HCT116 (cell line): ENCODE results near the gene UBE2D4. TPM values are rescaled to one million over a fixed set of nuclear protein-coding genes. Genes with fewer than 3 reads are reported as not detected.
"Not testable (repeated sequence)": the region's sequence is repeated elsewhere in the genome, so short reads cannot be mapped to it uniquely, and the experiment has no call there.

Source experiments
- ATAC-seq: fragments of 200-7000 bp; cut with Tn5 transposase; 2 replicates; pipeline ENCODE4 v1.9.1; 2020; ENCODE audit warnings: mild to moderate bottlenecking, moderate library complexity
- BruUV-seq: library from RNA; stranded (reverse); fragments of 400-500 nt; replicated peaks from 2 replicates; lab custom pipeline; 2021; lab: Mats Ljungman, UMichigan
- CTCF ChIA-PET: fragments of 300-600 bp; sonication (Branson Sonifier 250); formaldehyde crosslinking; loops from one replicate; lab custom pipeline; 2021; ENCODE audit warnings: antibody characterized with exemption; lab: Charles Lee
- POLR2A ChIA-PET: fragments of 300-600, 350-600 bp; sonication (Branson Sonifier 250); formaldehyde crosslinking; loops from one replicate; lab custom pipeline; 2021; ENCODE audit warnings: antibody characterized with exemption; lab: Charles Lee
- RAD21 ChIA-PET, 2 experiments: fragments of 300-600 bp; sonication (Branson Sonifier 250); formaldehyde crosslinking; loops; one replicate each; lab custom pipeline; 2023; ENCODE audit warnings: low total read pairs in 2 of 2; ENCODE audit not compliant: uncharacterized antibody in 2 of 2, unreplicated experiment in 2 of 2, low non-redundant PET in 1 of 2; lab: Charles Lee
- DNase-seq: peaks from one replicate; pipeline ENCODE4 v3.0.0-alpha.2; 2010; ENCODE audit warnings: low read depth, low spot score
- H2AFZ ChIP-seq: fragments of 200-600 bp; shearing (Covaris generic), sonication (generic); 2 replicates; pipeline ENCODE4 v1.6.1; 2017; ENCODE audit warnings: low read depth, mixed run types, mixed read lengths, antibody characterized with exemption, low read length; ENCODE audit not compliant: poor library complexity, severe bottlenecking
- H3K27ac ChIP-seq: 2 replicates; pipeline ENCODE4 v1.5.1; 2012; ENCODE audit warnings: low read depth, low read length
- H3K27me3 ChIP-seq: fragments of 200-600 bp; sonication (generic); 2 replicates; pipeline ENCODE4 v1.6.1; 2016; ENCODE audit warnings: mixed run types, low read length, mixed read lengths; ENCODE audit not compliant: insufficient read depth
- H3K36me3 ChIP-seq, 2 experiments: fragments of 200-500 bp in 1 of 2; fragments of 200-600 bp in 1 of 2; sonication (Bioruptor generic) in 1 of 2; sonication (generic) in 1 of 2; 2 replicates each; pipeline versions ENCODE4 v1.5.1 to v1.6.1; 2014 to 2016; ENCODE audit warnings: low read length in 2 of 2, inconsistent platforms in 1 of 2, mixed read lengths in 1 of 2, mixed run types in 1 of 2; ENCODE audit not compliant: insufficient read depth in 2 of 2, control insufficient read depth in 1 of 2
- H3K4me1 ChIP-seq, 2 experiments: fragments of 200-600 bp in 1 of 2; sonication (generic) in 1 of 2; 2 replicates each; pipeline versions ENCODE4 v1.5.1 to v1.6.1; 2012 to 2017; ENCODE audit warnings: low read length in 2 of 2, inconsistent platforms in 1 of 2, mild to moderate bottlenecking in 1 of 2, mixed read lengths in 1 of 2, mixed run types in 1 of 2, moderate library complexity in 1 of 2; ENCODE audit not compliant: insufficient read depth in 2 of 2, control insufficient read depth in 1 of 2
- H3K4me2 ChIP-seq: fragments of 200-600 bp; sonication (generic); 2 replicates; pipeline ENCODE4 v1.6.1; 2017; ENCODE audit warnings: mixed run types, low read length, mixed read lengths
- H3K4me3 ChIP-seq, 2 experiments: fragments of 200-600 bp in 1 of 2; sonication (generic) in 1 of 2; replicated peaks in 1 of 2; 2 replicates each; pipeline ENCODE4 v1.5.1; 2011 to 2016; ENCODE audit warnings: low read length in 2 of 2, control low read depth in 1 of 2, low read depth in 1 of 2, mild to moderate bottlenecking in 1 of 2, mixed read lengths in 1 of 2, mixed run types in 1 of 2
- H3K79me2 ChIP-seq: fragments of 200-600 bp; sonication (generic); 2 replicates; pipeline ENCODE4 v1.6.1; 2017; ENCODE audit warnings: mild to moderate bottlenecking, mixed run types, low read length, moderate library complexity, mixed read lengths; ENCODE audit not compliant: insufficient read depth
- H3K9ac ChIP-seq: fragments of 200-600 bp; sonication (generic); 2 replicates; pipeline ENCODE4 v1.6.1; 2016; ENCODE audit warnings: low read length, mixed read lengths
- H3K9me2 ChIP-seq: fragments of 200-600 bp; sonication (generic), shearing (Covaris generic); 2 replicates; pipeline ENCODE4 v1.6.1; 2017; ENCODE audit warnings: mixed run types, mild to moderate bottlenecking, moderate library complexity; ENCODE audit not compliant: insufficient read depth
- H3K9me3 ChIP-seq, 2 experiments: fragments of 200-500 bp in 1 of 2; fragments of 200-600 bp in 1 of 2; sonication (Bioruptor generic) in 1 of 2; sonication (generic) in 1 of 2; 2 replicates each; pipeline ENCODE4 v1.6.1; 2014 to 2017; ENCODE audit warnings: low read length in 2 of 2, mixed read lengths in 2 of 2, inconsistent platforms in 1 of 2, low read depth in 1 of 2, mild to moderate bottlenecking in 1 of 2, mixed run types in 1 of 2, moderate library complexity in 1 of 2; ENCODE audit not compliant: control insufficient read depth in 1 of 2, insufficient read depth in 1 of 2
- H4K20me1 ChIP-seq: fragments of 200-600 bp; sonication (generic), shearing (Covaris generic); 2 replicates; pipeline ENCODE4 v1.6.1; 2017; ENCODE audit warnings: mixed run types, mild to moderate bottlenecking, moderate library complexity; ENCODE audit not compliant: insufficient read depth
- ELF1 ChIP-seq: IDR thresholded peaks from 2 replicates; pipeline ENCODE4 v1.6.1; 2012; ENCODE audit warnings: low read depth, borderline replicate concordance
- POLR2AphosphoS5 ChIP-seq: IDR thresholded peaks from 2 replicates; pipeline ENCODE4 v1.6.1; 2011; ENCODE audit warnings: mild to moderate bottlenecking, low read depth, low read length, moderate library complexity
- TCF7L2 ChIP-seq: IDR thresholded peaks from 2 replicates; pipeline ENCODE4 v1.7.0; 2011; ENCODE audit warnings: borderline replicate concordance, inconsistent platforms; ENCODE audit not compliant: insufficient read depth, insufficient read length; ENCODE audit errors: extremely low read depth
- intact Hi-C: fragments of 100-400 bp; cut with micrococcal nuclease; formaldehyde crosslinking; loops from 2 replicates; pipeline ENCODE4 v1.10.0; 2022
- total RNA-seq: library from RNA; stranded (reverse); gene quantifications from one replicate; pipeline ENCODE4 v1.2.1, GENCODE V29; 2021; ENCODE audit not compliant: unreplicated experiment

UBE2D4 gene
- total RNA-seq, 1 experiment from 2014 or later, result 12.9 TPM

DNA sequence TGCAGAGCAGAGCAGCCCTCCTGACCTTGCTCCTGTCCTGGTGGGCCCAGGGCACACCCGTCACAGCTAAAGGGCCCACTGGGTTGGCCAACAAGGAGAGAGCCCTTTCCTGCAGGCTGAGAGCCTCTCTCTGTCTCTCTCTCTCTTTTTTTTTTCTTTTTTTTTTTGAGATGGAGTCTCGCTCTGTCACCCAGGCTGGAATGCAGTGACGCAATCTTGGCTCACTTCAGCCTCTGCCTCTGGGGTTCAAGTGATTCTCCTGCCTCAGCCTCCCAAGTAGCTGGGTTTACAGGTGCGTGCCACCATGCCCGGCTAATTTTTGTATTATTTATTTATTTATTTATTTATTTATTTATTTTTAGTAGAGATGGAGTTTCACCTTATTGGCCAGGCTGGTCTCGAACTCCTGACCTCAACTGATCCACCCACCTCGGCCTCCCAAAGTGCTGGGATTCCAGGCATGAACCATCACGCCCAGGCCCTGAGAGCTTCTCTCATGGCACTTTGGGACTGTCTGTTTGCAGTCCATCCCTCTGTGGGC lies 47.9 kb downstream of the UBE2D4 start:
- H3K27ac ChIP-seq, BruUV-seq, H3K9me3 ChIP-seq, ATAC-seq, H3K79me2 ChIP-seq, POLR2A ChIA-PET, H3K36me3 ChIP-seq, H3K27me3 ChIP-seq, DNase-seq, H3K4me1 ChIP-seq, RAD21 ChIA-PET, CTCF ChIA-PET, intact Hi-C loops, H2AFZ ChIP-seq, H3K4me2 ChIP-seq, H3K9ac ChIP-seq, H3K9me2 ChIP-seq, H4K20me1 ChIP-seq, H3K4me3 ChIP-seq: not testable (repeated sequence)

DNA sequence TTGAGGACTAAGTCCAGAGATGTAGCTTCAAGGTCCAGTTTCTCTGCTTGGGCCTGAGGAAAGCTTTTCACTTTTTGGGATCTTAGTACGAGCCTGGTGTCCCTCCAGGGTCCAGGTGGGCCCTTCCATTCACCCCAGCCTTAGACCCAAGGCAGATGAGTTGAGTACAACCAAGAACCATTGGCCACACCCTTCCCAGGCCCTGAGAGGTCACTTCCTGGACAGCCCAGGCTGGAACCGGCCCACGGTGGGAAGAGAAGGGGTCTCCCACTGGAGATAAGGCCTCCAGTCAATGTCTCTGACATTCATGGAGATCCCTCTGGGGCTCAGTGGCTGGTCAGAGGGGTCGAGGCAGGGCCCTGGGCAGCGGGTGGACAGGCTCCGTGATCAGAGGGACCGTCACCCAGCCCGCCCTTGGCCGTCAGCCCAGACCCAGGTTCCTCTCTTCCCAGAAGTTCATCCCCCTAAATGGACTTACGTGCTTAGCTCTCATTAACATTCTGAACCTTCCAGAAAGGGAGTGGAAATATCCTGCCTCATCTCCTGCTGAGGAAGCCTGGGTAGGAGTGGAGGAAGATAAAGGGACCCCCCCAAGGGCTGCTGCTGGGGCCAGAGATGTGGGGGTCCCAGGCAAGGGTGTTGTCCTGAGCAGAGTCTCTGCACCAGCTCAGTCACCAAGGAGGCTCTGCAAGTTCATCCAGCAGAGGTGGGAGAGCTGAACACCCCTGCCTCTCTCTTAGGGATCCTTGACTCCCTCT lies 48.7 kb downstream of the UBE2D4 start:
- H3K4me1 ChIP-seq, POLR2A ChIA-PET, H3K36me3 ChIP-seq, H3K79me2 ChIP-seq, BruUV-seq, intact Hi-C loops, H2AFZ ChIP-seq, H3K27me3 ChIP-seq, H3K9me2 ChIP-seq, H3K4me2 ChIP-seq, ATAC-seq, H3K4me3 ChIP-seq, H3K9ac ChIP-seq, H4K20me1 ChIP-seq, DNase-seq, H3K9me3 ChIP-seq, CTCF ChIA-PET, RAD21 ChIA-PET, H3K27ac ChIP-seq: not testable (repeated sequence)

DNA sequence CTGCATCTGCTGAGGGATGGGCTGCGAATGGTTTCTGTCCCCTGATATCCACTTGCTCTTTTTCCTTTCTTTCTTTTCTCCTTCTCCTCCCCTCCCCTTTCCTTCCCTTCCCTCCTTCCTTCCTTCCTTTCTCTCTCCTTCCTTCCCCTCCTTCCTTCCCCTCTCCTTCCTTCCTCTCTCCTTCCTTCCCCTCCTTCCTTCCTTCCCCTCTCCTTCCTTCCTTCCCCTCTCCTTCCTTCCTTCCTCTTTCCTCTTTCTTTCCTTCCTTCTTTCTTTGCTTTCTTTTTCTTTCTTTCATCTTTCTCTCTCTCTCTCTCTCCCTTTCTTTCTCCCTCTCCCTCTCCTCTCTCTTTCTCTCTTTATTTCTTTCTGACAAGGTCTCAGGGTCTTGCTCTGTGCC lies 51.3 kb downstream of the UBE2D4 start:
- TF ChIP-seq TCF7L2, result no peak
- TF ChIP-seq POLR2AphosphoS5, result no peak
- no peak for TF ChIP-seq ELF1
- no peak overlapping the region for H3K27ac ChIP-seq

DNA sequence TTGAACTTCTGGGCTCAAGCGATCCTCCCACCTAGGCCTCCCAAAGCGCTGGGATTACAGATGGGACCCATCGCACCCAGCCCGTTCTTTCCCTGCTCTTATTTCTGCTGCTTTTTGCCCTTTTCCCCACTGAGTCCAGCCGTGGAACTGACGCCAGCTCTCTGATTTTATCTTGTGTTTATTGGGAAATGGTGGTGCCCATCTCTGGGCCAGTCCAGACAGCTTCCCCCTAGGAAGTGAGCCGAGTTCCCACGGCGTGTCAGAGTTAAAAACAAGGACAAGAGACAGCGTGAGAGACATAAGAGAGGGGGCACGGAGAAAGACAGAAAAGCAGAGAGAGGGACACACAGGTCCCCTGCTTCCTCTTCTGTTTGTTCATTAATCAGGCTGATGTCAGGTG lies 51.9 kb downstream of the UBE2D4 start:
- H3K4me1 ChIP-seq, DNase-seq, H3K9me2 ChIP-seq, H2AFZ ChIP-seq, ATAC-seq, H3K79me2 ChIP-seq, H3K27me3 ChIP-seq, POLR2A ChIA-PET, BruUV-seq, CTCF ChIA-PET, H3K4me3 ChIP-seq, H3K36me3 ChIP-seq, H3K9me3 ChIP-seq, H3K27ac ChIP-seq, H3K4me2 ChIP-seq, H4K20me1 ChIP-seq, intact Hi-C loops, H3K9ac ChIP-seq, RAD21 ChIA-PET: not testable (repeated sequence)

More for the DNA sequence above, 51.3 kb downstream of the UBE2D4 start:
- DNase-seq, result no peak
- Histone ChIP-seq H3K27me3 (no peaks in the 10 kb centered on the region), H3K4me2 (no peak overlapping the region), H3K9me3 (no peaks in the 10 kb centered on the region), H3K9me2 (no peaks in the 10 kb centered on the region), H3K4me1 (no peaks in the 10 kb centered on the region), H2AFZ (no peak overlapping the region), H3K36me3 (no peaks in the 10 kb centered on the region), H4K20me1 (no peaks in the 10 kb centered on the region), H3K79me2 (no peaks in the 10 kb centered on the region), H3K4me3 (no peak overlapping the region), H3K9ac (no peak overlapping the region)
- BruUV-seq, result no TSS peak
- ATAC-seq, result no peak
- POLR2A ChIA-PET, result no interaction called here
- RAD21 ChIA-PET, result no interaction called here
- intact Hi-C loops, result no loop called here
- CTCF ChIA-PET, result no interaction called here
